ENCODE results near the gene ZNF804A.
A peak's percentile ranks its signal among the peaks of the same experiment; 100 is the strongest.

ZNF804A gene

GRCh38 chr2:184637781-184638180, 39.5 kb downstream of the ZNF804A start:
- no peak overlapping the region for H3K4me3 ChIP-seq (ENCODE audit: control insufficient read depth in 1 of 7, extremely low read depth in 1 of 7, insufficient read depth in 4 of 7, low read depth in 2 of 7, low read length in 6 of 7)
- no peak for DNase-seq
- H3K27ac ChIP-seq (ENCODE audit: insufficient read depth in 1 of 2, low read depth in 1 of 2, low read length in 2 of 2, poor library complexity in 1 of 2, severe bottlenecking in 2 of 2), result no peak overlapping the region
- H3K36me3 ChIP-seq (ENCODE audit: control insufficient read depth in 4 of 4, insufficient read depth in 4 of 4, low read length in 3 of 4), result no peaks in the 10 kb centered on the region
- peaks cover 3 to 32% (median 9%) of the 10 kb centered on the region in 4 experiments for H3K4me1 ChIP-seq (ENCODE audit: control extremely low read depth in 1 of 4, control insufficient read depth in 4 of 4, insufficient read depth in 4 of 4, low read length in 3 of 4)
- H3K27me3 ChIP-seq (replicated peaks in 2 of 5; ENCODE audit: control insufficient read depth in 4 of 5, insufficient read depth in 5 of 5, low read length in 4 of 5), result no peaks in the 10 kb centered on the region
- no CpG with 5 or more reads among the region's 1 CpG for WGBS (ENCODE audit: insufficient coverage)
- ChIA-PET CTCF (interaction anchor here (1.2 kb wide), 1 partner anchor 48 kb away, joined by 3 read pairs; no protein-coding TSS in a partner anchor), POLR2A (no interaction called here)
- H3K9me3 ChIP-seq (ENCODE audit: control extremely low read depth in 1 of 5, control insufficient read depth in 4 of 5, insufficient read depth in 2 of 5, low read depth in 1 of 5, low read length in 4 of 5), result no peaks in the 10 kb centered on the region

- Histone ChIP-seq H3K4me1 (ENCODE audit: control extremely low read depth in 1 of 4, control insufficient read depth in 4 of 4, insufficient read depth in 4 of 4, low read length in 3 of 4) (peaks cover 0 to 2% (median 0%) of the 10 kb centered on the region in 4 experiments), H3K9me3 (ENCODE audit: control extremely low read depth in 1 of 5, control insufficient read depth in 4 of 5, insufficient read depth in 2 of 5, low read depth in 1 of 5, low read length in 4 of 5) (peaks cover 0 to 9% (median 0%) of the 10 kb centered on the region in 5 experiments), H3K27me3 (replicated peaks in 2 of 5; ENCODE audit: control insufficient read depth in 4 of 5, insufficient read depth in 5 of 5, low read length in 4 of 5) (no peaks in the 10 kb centered on the region), H3K27ac (ENCODE audit: insufficient read depth in 1 of 2, low read depth in 1 of 2, low read length in 2 of 2, poor library complexity in 1 of 2, severe bottlenecking in 2 of 2) (no peak overlapping the region), H3K4me3 (ENCODE audit: control insufficient read depth in 1 of 7, extremely low read depth in 1 of 7, insufficient read depth in 4 of 7, low read depth in 2 of 7, low read length in 6 of 7) (no peak overlapping the region), H3K36me3 (ENCODE audit: control insufficient read depth in 4 of 4, insufficient read depth in 4 of 4, low read length in 3 of 4) (no peaks in the 10 kb centered on the region)
- CTCF ChIA-PET, result no interaction called here
- peak; percentile 11 to 54 (median 51) for DNase-seq
- POLR2A ChIA-PET, result no interaction called here
Measured at GRCh38 chr2:184644685-184645084, 46.4 kb downstream of the ZNF804A start.

- no peaks in the 10 kb centered on the region for H3K36me3 ChIP-seq (ENCODE audit: control insufficient read depth in 4 of 4, insufficient read depth in 4 of 4, low read length in 3 of 4)
- H3K4me3 ChIP-seq (ENCODE audit: control insufficient read depth in 1 of 7, extremely low read depth in 1 of 7, insufficient read depth in 4 of 7, low read depth in 2 of 7, low read length in 6 of 7), result no peak overlapping the region
- no peak for DNase-seq
- no peaks in the 10 kb centered on the region for H3K27me3 ChIP-seq (replicated peaks in 2 of 5; ENCODE audit: control insufficient read depth in 4 of 5, insufficient read depth in 5 of 5, low read length in 4 of 5)
- H3K4me1 ChIP-seq (ENCODE audit: control extremely low read depth in 1 of 4, control insufficient read depth in 4 of 4, insufficient read depth in 4 of 4, low read length in 3 of 4), result peaks cover 0 to 2% (median 0%) of the 10 kb centered on the region in 4 experiments
- H3K27ac ChIP-seq (ENCODE audit: insufficient read depth in 1 of 2, low read depth in 1 of 2, low read length in 2 of 2, poor library complexity in 1 of 2, severe bottlenecking in 2 of 2), result no peak overlapping the region
- peaks cover 0 to 14% (median 0%) of the 10 kb centered on the region in 5 experiments for H3K9me3 ChIP-seq (ENCODE audit: control extremely low read depth in 1 of 5, control insufficient read depth in 4 of 5, insufficient read depth in 2 of 5, low read depth in 1 of 5, low read length in 4 of 5)
- ChIA-PET CTCF (interaction anchor here (1.1 to 1.6 kb wide), 3 partner anchors 11 to 635 kb away, joined by 3 read pairs; no protein-coding TSS in a partner anchor), POLR2A (no interaction called here)
- WGBS (ENCODE audit: insufficient coverage), result 86% methylated on average over 2 of the region's 2 CpGs
Measured at GRCh38 chr2:184646177-184646576, 47.8 kb downstream of the ZNF804A start.

GRCh38 chr2:184646593-184646992, 48.3 kb downstream of the ZNF804A start:
- no peak for DNase-seq
- WGBS (ENCODE audit: insufficient coverage), result 100% methylated on average over 3 of the region's 4 CpGs
- peaks cover 0 to 2% (median 0%) of the 10 kb centered on the region in 4 experiments for H3K4me1 ChIP-seq (ENCODE audit: control extremely low read depth in 1 of 4, control insufficient read depth in 4 of 4, insufficient read depth in 4 of 4, low read length in 3 of 4)
- ChIA-PET POLR2A (no interaction called here), CTCF (interaction anchor here (0.9 to 1.6 kb wide), 3 partner anchors 11 to 634 kb away, joined by 3 read pairs; no protein-coding TSS in a partner anchor)
- H3K27ac ChIP-seq (ENCODE audit: insufficient read depth in 1 of 2, low read depth in 1 of 2, low read length in 2 of 2, poor library complexity in 1 of 2, severe bottlenecking in 2 of 2), result no peak overlapping the region
- no peak overlapping the region for H3K4me3 ChIP-seq (ENCODE audit: control insufficient read depth in 1 of 7, extremely low read depth in 1 of 7, insufficient read depth in 4 of 7, low read depth in 2 of 7, low read length in 6 of 7)
- peaks cover 0 to 14% (median 0%) of the 10 kb centered on the region in 5 experiments for H3K9me3 ChIP-seq (ENCODE audit: control extremely low read depth in 1 of 5, control insufficient read depth in 4 of 5, insufficient read depth in 2 of 5, low read depth in 1 of 5, low read length in 4 of 5)
- no peaks in the 10 kb centered on the region for H3K27me3 ChIP-seq (replicated peaks in 2 of 5; ENCODE audit: control insufficient read depth in 4 of 5, insufficient read depth in 5 of 5, low read length in 4 of 5)
- H3K36me3 ChIP-seq (ENCODE audit: control insufficient read depth in 4 of 4, insufficient read depth in 4 of 4, low read length in 3 of 4), result no peaks in the 10 kb centered on the region

GRCh38 chr2:184654945-184655344, 56.6 kb downstream of the ZNF804A start:
- ChIA-PET POLR2A (no interaction called here), CTCF (interaction anchor here (1.1 kb wide), 1 partner anchor 10 kb away, joined by 3 read pairs; no protein-coding TSS in a partner anchor)
- Histone ChIP-seq H3K27me3 (replicated peaks in 2 of 5; ENCODE audit: control insufficient read depth in 4 of 5, insufficient read depth in 5 of 5, low read length in 4 of 5) (no peaks in the 10 kb centered on the region), H3K27ac (ENCODE audit: insufficient read depth in 1 of 2, low read depth in 1 of 2, low read length in 2 of 2, poor library complexity in 1 of 2, severe bottlenecking in 2 of 2) (no peak overlapping the region), H3K4me3 (ENCODE audit: control insufficient read depth in 1 of 7, extremely low read depth in 1 of 7, insufficient read depth in 4 of 7, low read depth in 2 of 7, low read length in 6 of 7) (no peak overlapping the region), H3K9me3 (ENCODE audit: control extremely low read depth in 1 of 5, control insufficient read depth in 4 of 5, insufficient read depth in 2 of 5, low read depth in 1 of 5, low read length in 4 of 5) (peaks cover 0 to 5% (median 0%) of the 10 kb centered on the region in 5 experiments), H3K36me3 (ENCODE audit: control insufficient read depth in 4 of 4, insufficient read depth in 4 of 4, low read length in 3 of 4) (peaks cover 0 to 3% (median 0%) of the 10 kb centered on the region in 4 experiments), H3K4me1 (ENCODE audit: control extremely low read depth in 1 of 4, control insufficient read depth in 4 of 4, insufficient read depth in 4 of 4, low read length in 3 of 4) (no peaks in the 10 kb centered on the region)
- DNase-seq, result peak in 2 of 3 donors; percentile 20 to 38
- 86% methylated on average over 1 of the region's 2 CpGs for WGBS (ENCODE audit: insufficient coverage)

GRCh38 chr2:184677171-184677570, 78.8 kb downstream of the ZNF804A start:
- ChIA-PET CTCF (no interaction called here), POLR2A (no interaction called here)
- Histone ChIP-seq H3K9me3 (ENCODE audit: control extremely low read depth in 1 of 5, control insufficient read depth in 4 of 5, insufficient read depth in 2 of 5, low read depth in 1 of 5, low read length in 4 of 5) (peaks cover 0 to 14% (median 0%) of the 10 kb centered on the region in 5 experiments), H3K27me3 (replicated peaks in 2 of 5; ENCODE audit: control insufficient read depth in 4 of 5, insufficient read depth in 5 of 5, low read length in 4 of 5) (no peaks in the 10 kb centered on the region), H3K4me3 (ENCODE audit: control insufficient read depth in 1 of 7, extremely low read depth in 1 of 7, insufficient read depth in 4 of 7, low read depth in 2 of 7, low read length in 6 of 7) (no peak overlapping the region), H3K27ac (ENCODE audit: insufficient read depth in 1 of 2, low read depth in 1 of 2, low read length in 2 of 2, poor library complexity in 1 of 2, severe bottlenecking in 2 of 2) (no peak overlapping the region), H3K4me1 (ENCODE audit: control extremely low read depth in 1 of 4, control insufficient read depth in 4 of 4, insufficient read depth in 4 of 4, low read length in 3 of 4) (no peaks in the 10 kb centered on the region), H3K36me3 (ENCODE audit: control insufficient read depth in 4 of 4, insufficient read depth in 4 of 4, low read length in 3 of 4) (peaks cover 0 to 9% (median 0%) of the 10 kb centered on the region in 4 experiments)
- no peak for DNase-seq
- WGBS (ENCODE audit: insufficient coverage), result no CpG with 5 or more reads among the region's 2 CpGs

- peaks cover 0 to 9% (median 0%) of the 10 kb centered on the region in 4 experiments for H3K36me3 ChIP-seq (ENCODE audit: control insufficient read depth in 4 of 4, insufficient read depth in 4 of 4, low read length in 3 of 4)
- 97% methylated on average over 5 of the region's 7 CpGs for WGBS (ENCODE audit: insufficient coverage)
- no peak overlapping the region for H3K4me3 ChIP-seq (ENCODE audit: control insufficient read depth in 1 of 7, extremely low read depth in 1 of 7, insufficient read depth in 4 of 7, low read depth in 2 of 7, low read length in 6 of 7)
- ChIA-PET CTCF (interaction anchor here (0.6 to 1.2 kb wide), 4 partner anchors 16 to 82 kb away, joined by 3 to 4 read pairs (median 3); no protein-coding TSS in a partner anchor), POLR2A (no interaction called here)
- no peak for DNase-seq
- no peaks in the 10 kb centered on the region for H3K4me1 ChIP-seq (ENCODE audit: control extremely low read depth in 1 of 4, control insufficient read depth in 4 of 4, insufficient read depth in 4 of 4, low read length in 3 of 4)
- H3K9me3 ChIP-seq (ENCODE audit: control extremely low read depth in 1 of 5, control insufficient read depth in 4 of 5, insufficient read depth in 2 of 5, low read depth in 1 of 5, low read length in 4 of 5), result peaks cover 0 to 14% (median 0%) of the 10 kb centered on the region in 5 experiments
- no peaks in the 10 kb centered on the region for H3K27me3 ChIP-seq (replicated peaks in 2 of 5; ENCODE audit: control insufficient read depth in 4 of 5, insufficient read depth in 5 of 5, low read length in 4 of 5)
- H3K27ac ChIP-seq (ENCODE audit: insufficient read depth in 1 of 2, low read depth in 1 of 2, low read length in 2 of 2, poor library complexity in 1 of 2, severe bottlenecking in 2 of 2), result no peak overlapping the region
Measured at GRCh38 chr2:184679219-184680018, 81.1 kb downstream of the ZNF804A start.

Data from common myeloid progenitor, CD34-positive (primary cell).